Endothelial cell of umbilical vein (primary cell): Measurements from ENCODE around the gene SGF29.

Source experiments
- EZH2 ChIP-seq: IDR thresholded peaks from 2 replicates; pipeline ENCODE4 v1.6.1; 2012; ENCODE audit warnings: borderline replicate concordance, low read depth, mild to moderate bottlenecking, moderate library complexity, low read length, inconsistent platforms; ENCODE audit not compliant: severe bottlenecking
- JUN ChIP-seq: IDR thresholded peaks from 2 replicates; pipeline ENCODE4 v1.6.1; 2011; ENCODE audit warnings: borderline replicate concordance, low read depth; ENCODE audit not compliant: insufficient read length, insufficient read depth
- POLR2A ChIP-seq: IDR thresholded peaks from 2 replicates; pipeline ENCODE4 v1.6.1; 2012; ENCODE audit warnings: low read depth, mild to moderate bottlenecking, control low read depth, low read length
- POLR2AphosphoS5 ChIP-seq: IDR thresholded peaks from 2 replicates; pipeline ENCODE4 v1.6.1; 2012; ENCODE audit warnings: low read depth, mild to moderate bottlenecking, control low read depth, low read length, moderate library complexity; ENCODE audit not compliant: insufficient read depth
- TF ChIP-seq, protein P1 (sequence below), 2 donors: IDR thresholded peaks; 1 replicate in 1 of 2; 2 replicates in 1 of 2; pipeline ENCODE4 v1.5.1; 2011; ENCODE audit warnings: low read length in 2 of 2, mild to moderate bottlenecking in 2 of 2, moderate library complexity in 2 of 2, control low read depth in 1 of 2, inconsistent platforms in 1 of 2, low read depth in 1 of 2; ENCODE audit not compliant: insufficient read depth in 1 of 2; ENCODE audit errors: extremely low read depth in 1 of 2
- TF ChIP-seq, protein P2 (sequence below): IDR thresholded peaks from 2 replicates; pipeline ENCODE4 v1.6.1; 2011; ENCODE audit not compliant: insufficient read depth, insufficient read length

DNA sequence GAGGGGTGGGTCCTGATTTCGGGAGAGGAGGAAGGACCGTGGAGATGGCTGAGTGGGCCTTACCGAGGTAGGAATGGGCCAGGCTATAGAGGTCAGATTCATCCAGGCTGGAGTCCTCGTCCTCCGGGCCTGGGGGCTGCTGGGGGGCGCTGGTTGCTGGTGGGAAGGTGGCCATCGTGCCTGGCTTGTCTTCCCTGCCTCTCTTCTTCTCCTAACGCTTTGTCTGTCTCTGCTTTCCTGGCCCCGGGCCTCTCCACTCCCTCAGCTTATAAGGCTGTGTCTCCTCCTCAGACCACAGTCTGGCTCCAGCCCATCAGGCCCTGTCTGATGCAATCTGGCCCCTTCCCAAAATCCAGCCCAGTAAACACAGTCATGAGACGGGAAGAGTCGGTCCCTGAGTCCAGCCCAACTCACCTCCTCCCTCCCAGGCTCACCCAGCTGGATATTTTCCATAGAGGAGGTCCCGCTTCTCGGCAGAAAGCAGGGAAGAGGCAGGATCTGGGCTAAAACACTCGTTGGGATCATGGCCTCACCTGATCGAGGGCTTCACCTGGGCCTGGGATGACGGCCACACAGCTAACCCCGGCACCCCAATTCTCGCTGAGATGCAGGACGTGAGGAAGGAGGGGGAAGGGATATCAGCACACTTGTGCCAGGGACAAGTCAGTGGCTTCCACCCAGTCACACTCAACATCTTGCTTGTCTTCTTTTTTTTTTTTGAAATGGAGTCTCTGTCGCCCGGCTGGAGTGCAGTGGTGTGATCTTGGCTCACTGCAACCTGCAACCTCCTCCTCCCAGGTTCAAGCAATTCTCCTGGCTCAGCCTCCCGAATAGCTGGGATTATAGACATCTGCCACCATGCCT, 14.8 kb upstream of the SGF29 start, which contains the start of gene NUPR1:
- no peak for TF ChIP-seq POLR2AphosphoS5
- TF ChIP-seq, protein P1, sequence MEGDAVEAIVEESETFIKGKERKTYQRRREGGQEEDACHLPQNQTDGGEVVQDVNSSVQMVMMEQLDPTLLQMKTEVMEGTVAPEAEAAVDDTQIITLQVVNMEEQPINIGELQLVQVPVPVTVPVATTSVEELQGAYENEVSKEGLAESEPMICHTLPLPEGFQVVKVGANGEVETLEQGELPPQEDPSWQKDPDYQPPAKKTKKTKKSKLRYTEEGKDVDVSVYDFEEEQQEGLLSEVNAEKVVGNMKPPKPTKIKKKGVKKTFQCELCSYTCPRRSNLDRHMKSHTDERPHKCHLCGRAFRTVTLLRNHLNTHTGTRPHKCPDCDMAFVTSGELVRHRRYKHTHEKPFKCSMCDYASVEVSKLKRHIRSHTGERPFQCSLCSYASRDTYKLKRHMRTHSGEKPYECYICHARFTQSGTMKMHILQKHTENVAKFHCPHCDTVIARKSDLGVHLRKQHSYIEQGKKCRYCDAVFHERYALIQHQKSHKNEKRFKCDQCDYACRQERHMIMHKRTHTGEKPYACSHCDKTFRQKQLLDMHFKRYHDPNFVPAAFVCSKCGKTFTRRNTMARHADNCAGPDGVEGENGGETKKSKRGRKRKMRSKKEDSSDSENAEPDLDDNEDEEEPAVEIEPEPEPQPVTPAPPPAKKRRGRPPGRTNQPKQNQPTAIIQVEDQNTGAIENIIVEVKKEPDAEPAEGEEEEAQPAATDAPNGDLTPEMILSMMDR (IDR thresholded peaks at IDR 0.05; ENCODE audit: extremely low read depth in 1 of 2, insufficient read depth in 1 of 2, low read depth in 1 of 2, low read length in 2 of 2), result no peak
- no peak for TF ChIP-seq EZH2
- TF ChIP-seq JUN, result no peak
- no peak for TF ChIP-seq POLR2A
- TF ChIP-seq, protein P2, sequence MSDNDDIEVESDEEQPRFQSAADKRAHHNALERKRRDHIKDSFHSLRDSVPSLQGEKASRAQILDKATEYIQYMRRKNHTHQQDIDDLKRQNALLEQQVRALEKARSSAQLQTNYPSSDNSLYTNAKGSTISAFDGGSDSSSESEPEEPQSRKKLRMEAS, result no peak
